Measurements from ENCODE around the gene TGFBRAP1. TPM values are rescaled to one million over a fixed set of nuclear protein-coding genes. Genes with fewer than 3 reads are reported as not detected.

The TGFBRAP1 gene
- total RNA-seq, 1 donor from 2014 or later, result 13.8 TPM

- peaks cover 4% of the 10 kb centered on the region for H3K27me3 Mint-ChIP-seq (ENCODE audit: insufficient read depth, low read depth)
- no peaks in the 10 kb centered on the region for H3K4me1 Mint-ChIP-seq
- no peaks in the 10 kb centered on the region for H3K36me3 ChIP-seq
- no peaks in the 10 kb centered on the region for H3K79me2 ChIP-seq (ENCODE audit: low read depth)
- H3K4me2 ChIP-seq, result no peak overlapping the region
- DNase-seq (ENCODE audit: low spot score), result no peak
- no peak overlapping the region for H2AFZ ChIP-seq (replicated peaks)
- no peaks in the 10 kb centered on the region for H3F3A ChIP-seq (ENCODE audit: low read depth)
- no peak for TF ChIP-seq EZH2phosphoT487 (IDR thresholded peaks at IDR 0.05)
- no peak for TF ChIP-seq EZH2 (IDR thresholded peaks at IDR 0.05)
- no peak for TF ChIP-seq CTCF (IDR thresholded peaks at IDR 0.05)
- no peaks in the 10 kb centered on the region for H4K20me1 ChIP-seq (ENCODE audit: low read depth)
- H3K9me3 Mint-ChIP-seq, result no peaks in the 10 kb centered on the region
- no peak overlapping the region for H3K4me3 ChIP-seq
- H3K9ac ChIP-seq, result no peak overlapping the region
- H3K4me3 Mint-ChIP-seq, result no peak overlapping the region
- H3K4me1 ChIP-seq, result no peaks in the 10 kb centered on the region
- H3K27me3 ChIP-seq, result no peaks in the 10 kb centered on the region
- no peak overlapping the region for H3K27ac ChIP-seq
- peaks cover 19% of the 10 kb centered on the region for H3K36me3 Mint-ChIP-seq
- no peak overlapping the region for H3K27ac Mint-ChIP-seq
- H3K9me3 ChIP-seq (ENCODE audit: low read depth), result no peaks in the 10 kb centered on the region
These were observed 58.0 kb downstream of the TGFBRAP1 start for GRCh38 chr2:105271393-105272045.

- H3K9me3 Mint-ChIP-seq, result no peaks in the 10 kb centered on the region
- H3K4me3 ChIP-seq, result no peak overlapping the region
- no peak overlapping the region for H3K9ac ChIP-seq
- no peak overlapping the region for H3K27ac ChIP-seq
- DNase-seq (ENCODE audit: low spot score), result no peak
- peaks cover 4% of the 10 kb centered on the region for H3K27me3 Mint-ChIP-seq (ENCODE audit: insufficient read depth, low read depth)
- H4K20me1 ChIP-seq (ENCODE audit: low read depth), result no peaks in the 10 kb centered on the region
- no peaks in the 10 kb centered on the region for H3K9me3 ChIP-seq (ENCODE audit: low read depth)
- no peak overlapping the region for H3K4me3 Mint-ChIP-seq
- H3K4me1 ChIP-seq, result no peaks in the 10 kb centered on the region
- H3K79me2 ChIP-seq (ENCODE audit: low read depth), result no peaks in the 10 kb centered on the region
- no peaks in the 10 kb centered on the region for H3K4me1 Mint-ChIP-seq
- peaks cover 30% of the 10 kb centered on the region for H3K36me3 Mint-ChIP-seq
- H3K27me3 ChIP-seq, result no peaks in the 10 kb centered on the region
- no peak for TF ChIP-seq CTCF (IDR thresholded peaks at IDR 0.05)
- TF ChIP-seq EZH2 (IDR thresholded peaks at IDR 0.05), result no peak
- TF ChIP-seq EZH2phosphoT487 (IDR thresholded peaks at IDR 0.05), result no peak
- H3K27ac Mint-ChIP-seq, result no peak overlapping the region
- no peaks in the 10 kb centered on the region for H3F3A ChIP-seq (ENCODE audit: low read depth)
- no peak overlapping the region for H2AFZ ChIP-seq (replicated peaks)
- H3K36me3 ChIP-seq, result no peaks in the 10 kb centered on the region
- no peak overlapping the region for H3K4me2 ChIP-seq
These were observed 60.1 kb downstream of the TGFBRAP1 start for GRCh38 chr2:105269426-105269825.

- TF ChIP-seq EZH2 (IDR thresholded peaks at IDR 0.05) (no peak), CTCF (IDR thresholded peaks at IDR 0.05) (no peak), EZH2phosphoT487 (IDR thresholded peaks at IDR 0.05) (no peak)
- no peak overlapping the region for H3K4me3 ChIP-seq
- no peaks in the 10 kb centered on the region for H3K27me3 ChIP-seq
- H3K4me2 ChIP-seq, result no peak overlapping the region
- H3K4me3 Mint-ChIP-seq, result no peak overlapping the region
- no peak overlapping the region for H3K9ac ChIP-seq
- no peaks in the 10 kb centered on the region for H3F3A ChIP-seq (ENCODE audit: low read depth)
- H3K27me3 Mint-ChIP-seq (ENCODE audit: insufficient read depth, low read depth), result no peaks in the 10 kb centered on the region
- H4K20me1 ChIP-seq (ENCODE audit: low read depth), result no peaks in the 10 kb centered on the region
- no peak overlapping the region for H2AFZ ChIP-seq (replicated peaks)
- peaks cover 25% of the 10 kb centered on the region for H3K36me3 Mint-ChIP-seq
- H3K27ac Mint-ChIP-seq, result no peak overlapping the region
- no peaks in the 10 kb centered on the region for H3K9me3 ChIP-seq (ENCODE audit: low read depth)
- no peaks in the 10 kb centered on the region for H3K4me1 ChIP-seq
- no peaks in the 10 kb centered on the region for H3K79me2 ChIP-seq (ENCODE audit: low read depth)
- no peak for DNase-seq (ENCODE audit: low spot score)
- no peaks in the 10 kb centered on the region for H3K9me3 Mint-ChIP-seq
- H3K36me3 ChIP-seq, result no peaks in the 10 kb centered on the region
- H3K4me1 Mint-ChIP-seq, result no peaks in the 10 kb centered on the region
- no peak overlapping the region for H3K27ac ChIP-seq
These were observed 66.9 kb downstream of the TGFBRAP1 start for GRCh38 chr2:105262651-105263091.
